PFSK-1 (cell line): ENCODE measurements around the gene SCN8A.

Experiments
- FOXP2 ChIP-seq: optimal IDR thresholded peaks from 2 replicates; pipeline ENCODE3; 2011; ENCODE audit warnings: borderline replicate concordance, control low read depth, inconsistent platforms; ENCODE audit not compliant: insufficient read depth; ENCODE audit errors: extremely low read length, extremely low read depth
- POLR2AphosphoS5 ChIP-seq: IDR thresholded peaks from 2 replicates; pipeline ENCODE4 v1.6.1; 2012; ENCODE audit warnings: low read depth, mild to moderate bottlenecking, control low read depth, low read length, moderate library complexity
- SIN3A ChIP-seq: IDR thresholded peaks from 2 replicates; pipeline ENCODE4 v1.6.1; 2012; ENCODE audit warnings: mild to moderate bottlenecking, low read length, moderate library complexity, borderline replicate concordance; ENCODE audit not compliant: insufficient read depth
- TAF1 ChIP-seq: IDR thresholded peaks from 2 replicates; pipeline ENCODE4 v1.6.1; 2012; ENCODE audit warnings: low read length, control low read depth, borderline replicate concordance; ENCODE audit not compliant: insufficient read depth
- TF ChIP-seq, protein P1 (sequence below), 2 experiments: IDR thresholded peaks; 2 replicates each; pipeline versions ENCODE4 v1.6.1 to v1.8.0; 2011 to 2012; ENCODE audit warnings: low read depth in 2 of 2, low read length in 2 of 2, control low read depth in 1 of 2, inconsistent platforms in 1 of 2, mild to moderate bottlenecking in 1 of 2, moderate library complexity in 1 of 2; ENCODE audit not compliant: insufficient read depth in 1 of 2

SCN8A gene

DNA sequence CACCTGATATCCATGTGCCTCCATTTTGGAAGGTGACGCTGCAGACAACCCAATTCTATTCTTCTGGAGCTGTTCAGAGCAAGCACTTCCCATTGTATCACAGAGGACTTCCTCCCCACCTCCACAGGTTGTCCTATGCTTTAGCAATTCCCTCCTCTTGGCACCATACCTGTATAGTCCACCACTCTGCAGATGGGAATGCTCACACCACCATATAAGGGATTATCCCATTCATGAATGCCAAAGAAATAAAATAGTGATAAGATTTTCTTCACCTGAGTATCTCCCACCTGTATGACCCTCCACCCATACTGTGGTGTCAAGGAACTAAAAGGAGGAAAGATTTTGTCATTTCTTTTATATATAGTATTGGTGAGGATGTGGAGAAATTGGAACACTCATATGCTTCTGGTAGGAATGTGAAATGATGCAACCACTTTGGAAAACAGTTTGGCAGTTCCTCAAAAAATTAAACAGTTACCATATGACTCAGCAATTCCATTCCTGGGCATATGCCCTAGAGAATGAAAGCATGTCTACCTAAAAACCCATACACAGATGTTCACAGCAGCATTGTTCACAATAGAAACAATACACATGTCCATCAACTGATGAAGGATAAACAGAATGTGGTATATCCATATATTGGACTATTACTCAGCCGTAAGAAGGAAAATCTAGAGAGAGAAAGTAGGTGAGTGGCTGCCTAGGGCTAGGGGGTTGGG lies 182.3 kb downstream of the SCN8A start:
- TF ChIP-seq, protein P1, sequence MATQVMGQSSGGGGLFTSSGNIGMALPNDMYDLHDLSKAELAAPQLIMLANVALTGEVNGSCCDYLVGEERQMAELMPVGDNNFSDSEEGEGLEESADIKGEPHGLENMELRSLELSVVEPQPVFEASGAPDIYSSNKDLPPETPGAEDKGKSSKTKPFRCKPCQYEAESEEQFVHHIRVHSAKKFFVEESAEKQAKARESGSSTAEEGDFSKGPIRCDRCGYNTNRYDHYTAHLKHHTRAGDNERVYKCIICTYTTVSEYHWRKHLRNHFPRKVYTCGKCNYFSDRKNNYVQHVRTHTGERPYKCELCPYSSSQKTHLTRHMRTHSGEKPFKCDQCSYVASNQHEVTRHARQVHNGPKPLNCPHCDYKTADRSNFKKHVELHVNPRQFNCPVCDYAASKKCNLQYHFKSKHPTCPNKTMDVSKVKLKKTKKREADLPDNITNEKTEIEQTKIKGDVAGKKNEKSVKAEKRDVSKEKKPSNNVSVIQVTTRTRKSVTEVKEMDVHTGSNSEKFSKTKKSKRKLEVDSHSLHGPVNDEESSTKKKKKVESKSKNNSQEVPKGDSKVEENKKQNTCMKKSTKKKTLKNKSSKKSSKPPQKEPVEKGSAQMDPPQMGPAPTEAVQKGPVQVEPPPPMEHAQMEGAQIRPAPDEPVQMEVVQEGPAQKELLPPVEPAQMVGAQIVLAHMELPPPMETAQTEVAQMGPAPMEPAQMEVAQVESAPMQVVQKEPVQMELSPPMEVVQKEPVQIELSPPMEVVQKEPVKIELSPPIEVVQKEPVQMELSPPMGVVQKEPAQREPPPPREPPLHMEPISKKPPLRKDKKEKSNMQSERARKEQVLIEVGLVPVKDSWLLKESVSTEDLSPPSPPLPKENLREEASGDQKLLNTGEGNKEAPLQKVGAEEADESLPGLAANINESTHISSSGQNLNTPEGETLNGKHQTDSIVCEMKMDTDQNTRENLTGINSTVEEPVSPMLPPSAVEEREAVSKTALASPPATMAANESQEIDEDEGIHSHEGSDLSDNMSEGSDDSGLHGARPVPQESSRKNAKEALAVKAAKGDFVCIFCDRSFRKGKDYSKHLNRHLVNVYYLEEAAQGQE (IDR thresholded peaks at IDR 0.05; ENCODE audit: insufficient read depth in 1 of 2, low read depth in 2 of 2, low read length in 2 of 2): no peak
- no peak for TF ChIP-seq POLR2AphosphoS5
- no peak for TF ChIP-seq TAF1
- TF ChIP-seq FOXP2: no peak
- TF ChIP-seq SIN3A: no peak

DNA sequence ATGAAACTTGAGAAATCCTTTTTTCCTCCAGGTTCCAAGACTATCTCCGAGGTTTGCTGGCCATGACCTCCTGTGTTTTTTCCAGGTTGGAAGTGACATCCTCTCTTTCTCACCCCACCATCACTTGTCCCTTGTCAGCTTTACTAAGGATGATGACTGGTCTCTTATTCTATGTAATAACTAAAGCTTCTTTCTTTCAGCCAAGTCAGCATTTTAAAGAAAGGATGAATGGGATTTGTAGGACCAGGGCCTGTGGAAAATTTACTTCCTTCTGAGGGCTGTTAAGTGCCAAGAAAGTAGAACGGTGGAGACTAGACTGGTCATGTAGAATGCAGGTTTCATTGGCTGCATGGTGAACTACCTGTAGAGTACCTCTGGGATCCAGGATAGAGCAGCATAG lies 183.9 kb downstream of the SCN8A start:
- TF ChIP-seq SIN3A (no peak), POLR2AphosphoS5 (no peak), FOXP2 (no peak), TAF1 (no peak)
- TF ChIP-seq, protein P1 (IDR thresholded peaks at IDR 0.05; ENCODE audit: insufficient read depth in 1 of 2, low read depth in 2 of 2, low read length in 2 of 2): no peak

DNA sequence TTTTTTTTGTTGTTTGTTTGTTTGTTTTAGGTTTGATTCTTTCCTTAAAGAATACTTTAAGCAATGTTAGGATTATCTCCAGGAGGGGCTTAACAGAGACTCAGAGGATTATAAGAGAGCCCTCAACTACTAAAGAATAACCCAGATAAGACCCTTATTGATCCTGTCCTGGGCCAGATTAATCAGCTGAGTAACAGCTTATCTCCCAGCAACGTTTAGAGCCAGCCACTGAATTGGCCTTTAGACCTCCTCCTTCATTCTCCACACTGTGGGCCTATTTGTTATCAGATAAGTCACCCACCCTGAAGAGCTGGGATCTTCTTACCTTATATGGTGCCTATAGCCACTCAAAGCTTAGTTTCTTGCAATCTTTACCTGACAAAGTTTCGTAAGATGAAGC lies 186.4 kb downstream of the SCN8A start:
- no peak for TF ChIP-seq FOXP2
- no peak for TF ChIP-seq SIN3A
- no peak for TF ChIP-seq TAF1

DNA sequence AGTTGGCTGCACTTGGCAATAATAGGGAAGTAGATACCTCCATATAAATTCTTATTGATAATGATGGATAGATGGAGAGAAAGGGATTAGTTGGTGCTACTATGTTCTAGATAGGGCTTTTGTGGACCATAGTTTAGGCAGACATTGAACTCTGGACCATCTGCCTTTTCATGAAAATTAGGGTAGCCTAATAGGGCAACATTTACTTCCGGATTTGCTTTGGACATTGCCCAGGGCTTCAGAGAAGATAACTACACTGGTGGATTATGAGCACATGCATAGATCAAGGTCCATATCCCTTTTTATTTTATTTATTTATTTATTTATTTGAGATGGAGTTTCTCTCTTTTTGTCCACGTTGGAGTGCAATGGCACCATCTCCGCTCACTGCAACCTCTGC lies 186.9 kb downstream of the SCN8A start:
- TF ChIP-seq FOXP2: no peak
- TF ChIP-seq POLR2AphosphoS5: no peak
- TF ChIP-seq TAF1: no peak
- TF ChIP-seq, protein P1 (IDR thresholded peaks at IDR 0.05; ENCODE audit: insufficient read depth in 1 of 2, low read depth in 2 of 2, low read length in 2 of 2): no peak
- no peak for TF ChIP-seq SIN3A

DNA sequence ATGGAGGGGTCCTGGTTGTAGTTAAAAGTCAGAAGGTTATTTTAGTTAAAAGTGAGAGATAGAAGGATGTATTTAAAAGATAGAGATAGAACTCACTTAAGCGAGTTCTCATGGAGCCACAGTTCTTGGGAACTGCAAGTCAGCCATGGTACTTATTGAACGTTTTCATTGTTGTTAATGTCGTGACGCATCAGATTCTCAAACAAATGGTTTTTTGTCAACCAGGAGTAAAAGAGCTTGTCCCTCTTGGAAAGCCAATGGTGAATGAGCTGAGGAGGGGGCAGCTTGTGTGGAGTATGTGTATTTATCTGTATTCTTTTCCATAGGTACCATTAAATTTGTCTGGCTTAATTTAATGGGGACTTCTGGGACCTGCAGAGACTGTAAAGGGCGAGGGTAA lies 188.8 kb downstream of the SCN8A start:
- TF ChIP-seq TAF1 (no peak), POLR2AphosphoS5 (no peak), SIN3A (no peak), FOXP2 (no peak)
- TF ChIP-seq, protein P1 (IDR thresholded peaks at IDR 0.05; ENCODE audit: insufficient read depth in 1 of 2, low read depth in 2 of 2, low read length in 2 of 2): no peak
